Thyroid gland (tissue), 4 donors: ENCODE data around the gene FARP2. TPM values are rescaled to one million over a fixed set of nuclear protein-coding genes. Genes with fewer than 3 reads are reported as not detected.
"Not testable (repeated sequence)": the region's sequence is repeated elsewhere in the genome, so short reads cannot be mapped to it uniquely, and the experiment has no call there.

Experiments
- DNase-seq, 2 donors: peaks; one replicate each; pipeline ENCODE4 v3.0.0-alpha.2; 2019
- H3K27ac ChIP-seq, 3 donors: fragments of 200-600 bp; sonication (generic); 1 replicate in 2 of 3; 2 replicates in 1 of 3; pipeline ENCODE4 v1.5.1; 2016 to 2019; ENCODE audit warnings: mild to moderate bottlenecking in 1 of 3, moderate library complexity in 1 of 3
- H3K27me3 ChIP-seq: fragments of 200-600 bp; sonication (generic); one replicate; pipeline ENCODE4 v1.5.1; 2019
- H3K36me3 ChIP-seq, 2 donors: fragments of 200-600 bp; sonication (generic); one replicate each; pipeline ENCODE4 v1.5.1; 2016 to 2019
- H3K4me1 ChIP-seq, 2 donors: fragments of 200-600 bp; sonication (generic); one replicate each; pipeline ENCODE4 v1.5.1; 2017 to 2019
- H3K4me3 ChIP-seq, 3 donors: fragments of 200-600 bp; sonication (generic); replicated peaks in 1 of 3; 1 replicate in 2 of 3; 2 replicates in 1 of 3; pipeline ENCODE4 v1.5.1; 2016; ENCODE audit warnings: mild to moderate bottlenecking in 1 of 3
- H3K9me3 ChIP-seq: fragments of 200-600 bp; sonication (generic); one replicate; pipeline ENCODE4 v1.5.1; 2017
- POLR2A ChIP-seq, 2 donors: fragments of 450-650 bp; IDR thresholded peaks; one replicate each; pipeline ENCODE4 v1.6.1; 2017; ENCODE audit warnings: antibody characterized with exemption in 2 of 2, mild to moderate bottlenecking in 2 of 2, moderate library complexity in 1 of 2
- WGBS, 2 donors: methylation state at CpG; one replicate each; pipeline ENCODE4 v1.1.5; 2017; 5-methylcytosine and 5-hydroxymethylcytosine counted together
- intact Hi-C: fragments of 100-400 bp; cut with DNase I; formaldehyde crosslinking; loops from one replicate; pipeline ENCODE4 v1.15.1; 2023
- total RNA-seq, 4 donors: library from RNA; depleted of rRNA; stranded (reverse); fragments of >200 nt; gene quantifications; one replicate each; pipeline ENCODE4 v1.2.3, GENCODE V29; 2016
- TF ChIP-seq, protein P1 (sequence below), 6 experiments: fragments of 200-600 bp in 3 of 6; fragments of 450-650 bp in 3 of 6; sonication (generic) in 3 of 6; IDR thresholded peaks; one replicate each; pipeline ENCODE4 v1.5.1; 2016 to 2019; ENCODE audit warnings: antibody characterized with exemption in 6 of 6, mild to moderate bottlenecking in 2 of 6, inconsistent platforms in 1 of 6, moderate library complexity in 1 of 6

Gene FARP2
- total RNA-seq, 4 donors from 2014 or later: 16.9 to 24.1 (median 20.3) TPM

DNA sequence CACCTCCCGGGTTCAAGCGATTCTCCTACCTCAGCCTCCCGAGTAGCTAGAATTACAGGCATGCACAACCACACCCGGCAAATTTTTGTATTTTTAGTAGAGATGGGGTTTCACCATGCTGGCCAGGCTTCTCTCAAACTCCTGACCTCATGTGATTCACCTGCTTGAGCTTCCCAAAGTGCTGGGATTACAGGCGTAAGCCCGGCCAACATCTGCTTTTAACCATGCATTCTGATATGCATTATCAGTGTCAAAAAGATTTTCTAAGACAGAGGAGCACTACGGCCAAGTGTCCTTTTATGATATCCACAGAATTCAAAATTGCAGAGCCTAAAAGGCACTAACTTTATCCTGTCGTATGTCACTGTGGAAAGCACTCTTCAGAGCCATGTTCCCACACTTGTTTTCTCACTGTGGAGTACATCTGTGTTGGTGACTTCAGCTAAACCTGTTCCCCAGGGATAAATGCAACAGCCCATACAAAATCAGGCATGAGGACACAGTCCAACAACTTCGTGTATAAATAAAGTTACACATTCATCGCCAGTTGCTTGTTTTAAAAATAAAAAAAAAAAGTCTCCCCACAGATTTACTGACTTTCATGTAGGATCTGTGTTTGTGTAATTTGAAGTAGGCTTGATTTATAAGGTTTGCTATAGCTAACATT is 95.9 kb downstream of the FARP2 start:
- no peaks in the 10 kb centered on the region for H3K4me1 ChIP-seq
- intact Hi-C loops: no loop called here
- WGBS, 2 donors: 69 to 70% methylated on average over 10 of the region's 10 CpGs
- H3K9me3 ChIP-seq: no peaks in the 10 kb centered on the region
- H3K27ac ChIP-seq: no peak overlapping the region
- no peak overlapping the region for H3K4me3 ChIP-seq
- TF ChIP-seq, protein P1, sequence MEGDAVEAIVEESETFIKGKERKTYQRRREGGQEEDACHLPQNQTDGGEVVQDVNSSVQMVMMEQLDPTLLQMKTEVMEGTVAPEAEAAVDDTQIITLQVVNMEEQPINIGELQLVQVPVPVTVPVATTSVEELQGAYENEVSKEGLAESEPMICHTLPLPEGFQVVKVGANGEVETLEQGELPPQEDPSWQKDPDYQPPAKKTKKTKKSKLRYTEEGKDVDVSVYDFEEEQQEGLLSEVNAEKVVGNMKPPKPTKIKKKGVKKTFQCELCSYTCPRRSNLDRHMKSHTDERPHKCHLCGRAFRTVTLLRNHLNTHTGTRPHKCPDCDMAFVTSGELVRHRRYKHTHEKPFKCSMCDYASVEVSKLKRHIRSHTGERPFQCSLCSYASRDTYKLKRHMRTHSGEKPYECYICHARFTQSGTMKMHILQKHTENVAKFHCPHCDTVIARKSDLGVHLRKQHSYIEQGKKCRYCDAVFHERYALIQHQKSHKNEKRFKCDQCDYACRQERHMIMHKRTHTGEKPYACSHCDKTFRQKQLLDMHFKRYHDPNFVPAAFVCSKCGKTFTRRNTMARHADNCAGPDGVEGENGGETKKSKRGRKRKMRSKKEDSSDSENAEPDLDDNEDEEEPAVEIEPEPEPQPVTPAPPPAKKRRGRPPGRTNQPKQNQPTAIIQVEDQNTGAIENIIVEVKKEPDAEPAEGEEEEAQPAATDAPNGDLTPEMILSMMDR (IDR thresholded peaks at IDR 0.05): no peak
- TF ChIP-seq POLR2A (IDR thresholded peaks at IDR 0.05): no peak
- no peaks in the 10 kb centered on the region for H3K27me3 ChIP-seq
- no peaks in the 10 kb centered on the region for H3K36me3 ChIP-seq
- no peak for DNase-seq

DNA sequence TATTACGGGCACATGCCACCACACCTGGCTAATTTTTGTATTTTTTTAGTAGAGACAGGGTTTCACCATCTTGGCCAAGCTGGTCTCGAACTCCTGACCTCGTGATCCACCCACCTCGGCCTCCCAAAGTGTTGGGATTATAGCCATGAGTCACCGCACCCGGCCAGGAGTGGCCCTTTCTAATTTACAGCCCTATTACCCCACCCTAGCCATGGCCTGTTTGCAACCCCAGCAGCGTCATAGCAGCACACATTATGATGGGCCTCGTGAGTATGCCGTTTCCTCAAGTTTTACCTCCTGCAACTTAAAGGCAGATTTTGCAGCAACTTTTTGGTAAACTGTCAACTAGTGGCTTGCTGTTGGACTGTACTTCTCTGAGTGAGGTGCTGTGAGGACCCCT is 97.8 kb downstream of the FARP2 start:
- H3K36me3 ChIP-seq, H3K27me3 ChIP-seq, DNase-seq, H3K4me3 ChIP-seq, intact Hi-C loops, H3K9me3 ChIP-seq, H3K4me1 ChIP-seq, H3K27ac ChIP-seq: not testable (repeated sequence)
- WGBS, 2 donors: 94 to 98% methylated on average over 9 of the region's 9 CpGs

DNA sequence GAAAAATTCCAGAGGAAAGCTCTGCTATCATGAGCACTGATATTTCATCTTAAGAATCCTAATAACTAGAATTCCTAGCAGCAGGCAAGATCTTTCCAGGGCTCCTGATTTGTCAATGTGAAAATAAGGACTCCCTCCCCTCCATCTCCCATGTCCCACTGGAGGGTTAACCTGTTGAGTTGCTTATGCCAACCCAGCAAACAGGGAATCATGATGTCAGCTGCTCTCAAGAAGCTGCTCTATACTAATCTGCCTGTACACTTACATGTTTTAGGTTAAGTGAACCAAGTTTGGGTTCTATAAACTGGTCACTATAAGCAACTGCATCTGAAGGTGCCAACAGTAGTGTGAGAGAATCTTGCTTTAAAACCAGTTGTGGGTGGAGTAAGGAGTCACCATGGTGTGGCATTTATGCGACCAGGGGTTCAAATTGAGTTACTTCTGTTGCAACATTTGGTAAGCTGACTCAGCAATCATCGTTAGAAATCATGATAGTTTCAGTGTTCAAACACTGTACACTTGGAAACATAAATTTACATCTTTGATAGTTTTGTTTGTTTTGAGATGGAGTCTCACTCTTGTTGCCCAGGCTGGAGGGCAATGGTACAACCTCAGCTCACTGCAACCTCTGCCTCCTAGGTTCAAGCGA is 98.9 kb downstream of the FARP2 start:
- 87 to 88% methylated on average over 3 of the region's 3 CpGs for WGBS, 2 donors
- no peak for TF ChIP-seq POLR2A (IDR thresholded peaks at IDR 0.05)
- TF ChIP-seq, protein P1 (IDR thresholded peaks at IDR 0.05): no peak

DNA sequence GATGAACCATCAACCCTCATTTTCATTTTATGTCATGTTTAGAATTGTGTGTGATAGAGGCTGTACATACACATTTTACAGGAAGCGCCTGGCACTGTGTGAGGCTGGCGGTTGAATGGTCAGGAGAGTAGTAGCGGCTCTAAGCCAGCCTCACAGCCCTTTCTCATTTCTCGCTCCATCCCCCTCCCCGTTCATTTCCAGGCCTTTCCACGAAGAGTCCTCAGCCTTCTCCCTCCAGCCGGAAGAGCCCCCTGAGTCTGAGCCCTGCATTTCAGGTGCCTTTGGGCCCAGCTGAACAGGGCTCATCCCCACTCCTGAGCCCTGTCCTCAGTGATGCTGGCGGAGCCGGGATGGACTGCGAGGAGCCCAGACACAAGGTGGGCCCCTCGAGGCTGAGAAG is 100.5 kb downstream of the FARP2 start:
- TF ChIP-seq POLR2A (IDR thresholded peaks at IDR 0.05): no peak
- TF ChIP-seq, protein P1 (IDR thresholded peaks at IDR 0.05): no peak
- no peak for DNase-seq
- WGBS, 2 donors: 77 to 87% methylated on average over 7 to 9 of the region's 11 CpGs

More for the DNA sequence above, 98.9 kb downstream of the FARP2 start:
- H3K4me3 ChIP-seq: no peak overlapping the region
- no peaks in the 10 kb centered on the region for H3K4me1 ChIP-seq
- H3K27me3 ChIP-seq: no peaks in the 10 kb centered on the region
- H3K36me3 ChIP-seq: no peaks in the 10 kb centered on the region
- no peaks in the 10 kb centered on the region for H3K9me3 ChIP-seq
- intact Hi-C loops: no loop called here
- no peak for DNase-seq
- no peak overlapping the region for H3K27ac ChIP-seq

DNA sequence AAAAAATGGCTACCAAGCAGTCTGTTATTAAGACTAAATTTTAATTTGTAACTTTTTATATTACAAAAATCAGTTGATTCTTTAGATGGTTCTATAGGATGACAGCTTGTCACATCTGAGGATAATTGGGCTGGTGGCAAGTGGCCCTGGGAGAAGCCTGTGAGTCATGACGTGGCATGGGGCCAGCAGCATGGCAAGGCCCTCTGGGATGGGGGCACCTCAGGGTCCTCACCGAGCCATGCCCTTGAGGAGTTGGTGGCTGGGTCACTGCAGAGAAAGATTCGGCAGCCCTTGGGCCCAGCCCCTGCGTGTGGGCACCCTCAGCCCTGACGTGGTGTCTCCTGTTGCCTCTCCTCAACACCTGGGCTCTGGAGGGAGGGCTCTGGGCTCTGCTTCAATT is 102.6 kb downstream of the FARP2 start:
- Histone ChIP-seq H3K4me3 (no peak overlapping the region), H3K4me1 (no peaks in the 10 kb centered on the region), H3K27me3 (no peaks in the 10 kb centered on the region), H3K36me3 (no peaks in the 10 kb centered on the region), H3K27ac (no peak overlapping the region), H3K9me3 (no peaks in the 10 kb centered on the region)
- TF ChIP-seq, protein P1 (IDR thresholded peaks at IDR 0.05): no peak
- DNase-seq: no peak
- intact Hi-C loops: no loop called here
- 86 to 90% methylated on average over 2 to 4 of the region's 5 CpGs for WGBS, 2 donors

More for the DNA sequence above, 100.5 kb downstream of the FARP2 start:
- Histone ChIP-seq H3K27me3 (no peaks in the 10 kb centered on the region), H3K4me3 (no peak overlapping the region), H3K36me3 (no peaks in the 10 kb centered on the region), H3K4me1 (no peaks in the 10 kb centered on the region), H3K9me3 (no peaks in the 10 kb centered on the region), H3K27ac (no peak overlapping the region)
- intact Hi-C loops: no loop called here
